Astrocyte (in vitro differentiated cells and primary cell): Measurements from ENCODE around the gene PGS1. TPM values are rescaled to one million over a fixed set of nuclear protein-coding genes. Genes with fewer than 3 reads are reported as not detected.

Experiments
- DNase-seq: peaks from one replicate; pipeline ENCODE4 v3.0.0-alpha.2; 2010; ENCODE audit warnings: low read depth
- FAIRE-seq: peaks from 2 replicates; lab custom pipeline; 2011; peaks lifted over from hg19 to GRCh38; lab: Jason Lieb, UNC
- H2AFZ ChIP-seq: 2 replicates; pipeline ENCODE4 v1.6.0; 2012; ENCODE audit warnings: low read depth, low read length, inconsistent platforms
- H3K27ac ChIP-seq: 2 replicates; pipeline ENCODE4 v1.5.1; 2011; ENCODE audit warnings: low read depth, low read length, inconsistent platforms
- H3K27me3 ChIP-seq: 2 replicates; pipeline ENCODE4 v1.6.0; 2011; ENCODE audit warnings: low read length, inconsistent platforms; ENCODE audit not compliant: insufficient read depth
- H3K36me3 ChIP-seq: 2 replicates; pipeline ENCODE4 v1.5.1; 2011; ENCODE audit warnings: low read length, inconsistent platforms; ENCODE audit not compliant: insufficient read depth
- H3K4me1 ChIP-seq: 2 replicates; pipeline ENCODE4 v1.5.1; 2011; ENCODE audit warnings: low read length, inconsistent platforms; ENCODE audit not compliant: insufficient read depth
- H3K4me2 ChIP-seq: 2 replicates; pipeline ENCODE4 v1.6.0; 2012; ENCODE audit warnings: low read length, inconsistent platforms
- H3K4me3 ChIP-seq: 2 replicates; pipeline ENCODE4 v1.5.1; 2011; ENCODE audit warnings: low read depth, mild to moderate bottlenecking, low read length, inconsistent platforms; ENCODE audit not compliant: insufficient read depth
- H3K79me2 ChIP-seq: 2 replicates; pipeline ENCODE4 v1.6.0; 2012; ENCODE audit warnings: mild to moderate bottlenecking, low read length, inconsistent platforms; ENCODE audit not compliant: insufficient read depth
- H3K9ac ChIP-seq: 2 replicates; pipeline ENCODE4 v1.6.0; 2012; ENCODE audit warnings: mild to moderate bottlenecking, low read length, inconsistent platforms
- H3K9me3 ChIP-seq: 2 replicates; pipeline ENCODE4 v1.5.1; 2012; ENCODE audit warnings: low read depth, mild to moderate bottlenecking, low read length, inconsistent platforms; ENCODE audit not compliant: insufficient read depth
- H4K20me1 ChIP-seq: 2 replicates; pipeline ENCODE4 v1.6.0; 2012; ENCODE audit warnings: low read length, inconsistent platforms; ENCODE audit not compliant: insufficient read depth
- H3K27ac Mint-ChIP-seq: one replicate; pipeline ENCODE4 v1.8.0; 2021; ENCODE audit warnings: mild to moderate bottlenecking, mixed read lengths; ENCODE audit not compliant: unreplicated experiment
- H3K27me3 Mint-ChIP-seq: one replicate; pipeline ENCODE4 v1.8.0; 2021; ENCODE audit warnings: low read depth, mixed read lengths; ENCODE audit not compliant: unreplicated experiment
- H3K36me3 Mint-ChIP-seq: one replicate; pipeline ENCODE4 v1.8.0; 2021; ENCODE audit warnings: low read depth, mixed read lengths; ENCODE audit not compliant: unreplicated experiment
- H3K4me1 Mint-ChIP-seq: one replicate; pipeline ENCODE4 v1.8.0; 2021; ENCODE audit warnings: low read depth, mixed read lengths; ENCODE audit not compliant: unreplicated experiment
- H3K4me3 Mint-ChIP-seq: one replicate; pipeline ENCODE4 v1.8.0; 2021; ENCODE audit warnings: mild to moderate bottlenecking, moderate library complexity, mixed read lengths; ENCODE audit not compliant: unreplicated experiment
- H3K9me3 Mint-ChIP-seq: one replicate; pipeline ENCODE4 v1.8.0; 2021; ENCODE audit warnings: mild to moderate bottlenecking, mixed read lengths; ENCODE audit not compliant: unreplicated experiment
- EZH2 ChIP-seq: IDR thresholded peaks from 2 replicates; pipeline ENCODE4 v1.6.1; 2012; ENCODE audit warnings: mild to moderate bottlenecking, low read length, inconsistent platforms; ENCODE audit not compliant: insufficient read depth
- total RNA-seq: library from RNA; stranded (reverse); gene quantifications from 2 replicates; pipeline ENCODE4 v1.2.1, GENCODE V29; 2021
- TF ChIP-seq, protein P1 (sequence below): IDR thresholded peaks from 2 replicates; pipeline ENCODE4 v1.5.1; 2011; ENCODE audit warnings: low read depth, mild to moderate bottlenecking, inconsistent platforms, low read length, moderate library complexity; ENCODE audit not compliant: insufficient read depth

PGS1 gene
- total RNA-seq, 1 donor from 2014 or later = 32.0 TPM

DNA sequence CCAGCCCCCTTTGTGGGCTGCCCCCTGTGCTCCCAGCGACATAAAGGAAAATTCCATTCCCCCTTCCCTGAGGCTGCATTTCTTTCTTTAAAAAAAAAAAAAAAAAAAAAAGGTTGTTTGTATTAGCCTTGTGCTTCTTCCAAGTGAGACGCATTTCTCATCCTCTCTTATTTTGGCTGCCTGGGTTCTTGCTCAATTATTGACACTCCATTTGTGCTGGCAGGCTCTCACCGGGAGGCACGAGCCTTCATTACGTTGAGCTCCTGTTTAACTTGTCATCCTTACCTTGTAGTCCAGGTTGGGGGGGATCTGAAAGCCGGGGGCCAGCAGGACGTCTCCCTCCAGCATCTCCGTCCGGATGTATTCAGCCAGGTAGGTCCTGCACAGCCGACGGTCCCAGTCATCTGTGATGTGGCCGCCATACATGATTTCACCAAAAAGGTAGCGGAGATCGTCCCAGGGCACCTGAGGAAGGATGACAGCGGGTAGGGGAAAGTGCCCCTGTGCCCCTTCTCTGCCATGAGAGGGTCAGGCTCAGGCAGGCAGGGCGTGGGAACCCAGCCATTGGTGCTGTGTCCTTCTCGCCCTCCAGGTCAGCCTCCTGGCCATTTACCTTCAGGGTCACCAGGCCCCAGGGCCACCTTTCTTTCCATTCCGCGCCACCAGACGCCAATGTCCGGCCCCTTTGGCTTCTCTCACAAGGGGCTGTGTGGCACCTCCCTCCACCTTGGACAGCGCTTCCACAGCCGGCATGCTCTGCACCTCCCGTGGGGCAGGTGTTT lies 50.6 kb downstream of the PGS1 start:
- peaks cover 13% of the 10 kb centered on the region for H3K36me3 Mint-ChIP-seq
- no peak overlapping the region for H2AFZ ChIP-seq
- DNase-seq = no peak

DNA sequence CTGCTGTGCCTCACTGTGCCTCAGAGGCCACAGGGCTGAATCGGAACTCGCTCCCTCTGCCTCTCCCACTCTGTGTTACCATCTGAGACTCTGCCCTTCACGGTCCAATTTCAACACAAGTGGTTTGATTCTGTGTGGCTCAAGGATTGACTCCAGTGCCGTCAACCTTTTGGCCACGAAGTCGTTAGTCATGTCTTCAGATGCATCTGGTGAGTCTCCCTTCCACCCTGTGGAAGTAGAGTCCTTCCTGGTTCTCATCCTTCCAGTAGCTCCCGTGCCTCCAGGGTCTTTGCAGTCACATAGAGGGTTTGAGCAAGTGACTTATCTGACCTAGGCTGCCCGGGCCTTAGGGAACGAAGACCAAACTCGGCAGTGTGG lies 51.2 kb downstream of the PGS1 start:
- TF ChIP-seq, protein P1, sequence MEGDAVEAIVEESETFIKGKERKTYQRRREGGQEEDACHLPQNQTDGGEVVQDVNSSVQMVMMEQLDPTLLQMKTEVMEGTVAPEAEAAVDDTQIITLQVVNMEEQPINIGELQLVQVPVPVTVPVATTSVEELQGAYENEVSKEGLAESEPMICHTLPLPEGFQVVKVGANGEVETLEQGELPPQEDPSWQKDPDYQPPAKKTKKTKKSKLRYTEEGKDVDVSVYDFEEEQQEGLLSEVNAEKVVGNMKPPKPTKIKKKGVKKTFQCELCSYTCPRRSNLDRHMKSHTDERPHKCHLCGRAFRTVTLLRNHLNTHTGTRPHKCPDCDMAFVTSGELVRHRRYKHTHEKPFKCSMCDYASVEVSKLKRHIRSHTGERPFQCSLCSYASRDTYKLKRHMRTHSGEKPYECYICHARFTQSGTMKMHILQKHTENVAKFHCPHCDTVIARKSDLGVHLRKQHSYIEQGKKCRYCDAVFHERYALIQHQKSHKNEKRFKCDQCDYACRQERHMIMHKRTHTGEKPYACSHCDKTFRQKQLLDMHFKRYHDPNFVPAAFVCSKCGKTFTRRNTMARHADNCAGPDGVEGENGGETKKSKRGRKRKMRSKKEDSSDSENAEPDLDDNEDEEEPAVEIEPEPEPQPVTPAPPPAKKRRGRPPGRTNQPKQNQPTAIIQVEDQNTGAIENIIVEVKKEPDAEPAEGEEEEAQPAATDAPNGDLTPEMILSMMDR = no peak
- no peak for TF ChIP-seq EZH2
- Mint-ChIP-seq H3K4me1 (peaks cover 8% of the 10 kb centered on the region), H3K36me3 (peaks cover 11% of the 10 kb centered on the region), H3K9me3 (no peaks in the 10 kb centered on the region), H3K4me3 (no peak overlapping the region), H3K27ac (no peak overlapping the region), H3K27me3 (no peaks in the 10 kb centered on the region)
- Histone ChIP-seq H3K9ac (no peak overlapping the region), H3K9me3 (no peaks in the 10 kb centered on the region), H4K20me1 (peaks cover 26% of the 10 kb centered on the region), H3K4me3 (no peak overlapping the region), H3K4me2 (no peak overlapping the region), H3K4me1 (no peaks in the 10 kb centered on the region), H2AFZ (no peak overlapping the region), H3K36me3 (peaks cover 3% of the 10 kb centered on the region), H3K27me3 (no peaks in the 10 kb centered on the region), H3K79me2 (no peaks in the 10 kb centered on the region), H3K27ac (no peak overlapping the region)
- FAIRE-seq (no peak), DNase-seq (no peak)

More for the DNA sequence above, 50.6 kb downstream of the PGS1 start:
- peaks cover 6% of the 10 kb centered on the region for H3K36me3 ChIP-seq
- no peak for FAIRE-seq
- no peak overlapping the region for H3K9ac ChIP-seq
- peaks cover 8% of the 10 kb centered on the region for H3K4me1 Mint-ChIP-seq
- no peaks in the 10 kb centered on the region for H3K9me3 Mint-ChIP-seq
- TF ChIP-seq EZH2 = no peak
- TF ChIP-seq, protein P1 = no peak
- H3K27ac Mint-ChIP-seq = peak overlapping the region; percentile 75
- no peaks in the 10 kb centered on the region for H3K4me1 ChIP-seq
- H3K9me3 ChIP-seq = no peaks in the 10 kb centered on the region
- no peaks in the 10 kb centered on the region for H3K27me3 ChIP-seq
- peaks cover 29% of the 10 kb centered on the region for H4K20me1 ChIP-seq
- H3K79me2 ChIP-seq = no peaks in the 10 kb centered on the region
- no peak overlapping the region for H3K4me3 ChIP-seq
- no peak overlapping the region for H3K4me3 Mint-ChIP-seq
- H3K4me2 ChIP-seq = no peak overlapping the region
- H3K27me3 Mint-ChIP-seq = no peaks in the 10 kb centered on the region
- H3K27ac ChIP-seq = no peak overlapping the region
